GM06990 (cell line): Measurements from ENCODE around the gene DDAH2.

ENCODE experiments used
- DNase-seq: peaks from one replicate; pipeline ENCODE4 v3.0.0-alpha.2; 2011; ENCODE audit not compliant: insufficient read length; ENCODE audit errors: extremely low read depth
- H3K27me3 ChIP-seq: replicated peaks from 2 replicates; pipeline ENCODE4 v1.6.0; 2011; ENCODE audit warnings: low read length; ENCODE audit not compliant: control insufficient read depth, insufficient read depth
- H3K36me3 ChIP-seq: 2 replicates; pipeline ENCODE4 v1.5.1; 2011; ENCODE audit warnings: low read length; ENCODE audit not compliant: control insufficient read depth, insufficient read depth
- H3K4me3 ChIP-seq: replicated peaks from 2 replicates; pipeline ENCODE4 v1.5.1; 2011; ENCODE audit warnings: low read depth, mild to moderate bottlenecking, control low read depth, low read length
- CTCF ChIP-seq: IDR thresholded peaks from 2 replicates; pipeline ENCODE4 v1.5.1; 2011; ENCODE audit warnings: low read length, control low read depth, mild to moderate bottlenecking, inconsistent platforms; ENCODE audit not compliant: insufficient read depth, poor library complexity, severe bottlenecking

Gene DDAH2

GRCh38 chr6:31736768-31737314 lies 7.7 kb upstream of the DDAH2 start:
- H3K4me3 ChIP-seq: peak overlapping the region; percentile 84
- TF ChIP-seq CTCF: no peak
- DNase-seq: no peak
- H3K27me3 ChIP-seq: no peaks in the 10 kb centered on the region
- H3K36me3 ChIP-seq: peaks cover 11% of the 10 kb centered on the region

GRCh38 chr6:31736021-31736767 lies 7.1 kb upstream of the DDAH2 start, which contains the start of gene CLIC1:
CLIC1 (minus strand) TSS chr6:31736530; CDS start chr6:31736300, 230 bp downstream.
- no peak for TF ChIP-seq CTCF
- Histone ChIP-seq H3K36me3 (peaks cover 11% of the 10 kb centered on the region), H3K27me3 (no peaks in the 10 kb centered on the region), H3K4me3 (peak within 1 kb of the TSS; percentile 84)
- peak; percentile 87 for DNase-seq

GRCh38 chr6:31734821-31735406 lies 5.8 kb upstream of the DDAH2 start:
- peaks cover 11% of the 10 kb centered on the region for H3K36me3 ChIP-seq
- H3K27me3 ChIP-seq: no peaks in the 10 kb centered on the region
- no peak for TF ChIP-seq CTCF
- peak; percentile 73 for DNase-seq
- H3K4me3 ChIP-seq: peak overlapping the region; percentile 84

GRCh38 chr6:31734247-31734820 lies 5.2 kb upstream of the DDAH2 start:
- Histone ChIP-seq H3K4me3 (peak overlapping the region; percentile 84), H3K36me3 (peaks cover 11% of the 10 kb centered on the region), H3K27me3 (no peaks in the 10 kb centered on the region)
- DNase-seq: no peak
- no peak for TF ChIP-seq CTCF

GRCh38 chr6:31733734-31734133 lies 4.6 kb upstream of the DDAH2 start:
- peaks cover 11% of the 10 kb centered on the region for H3K36me3 ChIP-seq

More at GRCh38 chr6:31733734-31734133, 4.6 kb upstream of the DDAH2 start:
- TF ChIP-seq CTCF: no peak
- Histone ChIP-seq H3K27me3 (no peaks in the 10 kb centered on the region), H3K4me3 (peak overlapping the region; percentile 84; the same call in 1 of the 2 replicates)
- no peak for DNase-seq
